ENCODE measurements around the gene GNG14. TPM values are rescaled to one million over a fixed set of nuclear protein-coding genes. Genes with fewer than 3 reads are reported as not detected.
"Not testable (repeated sequence)": the region's sequence is repeated elsewhere in the genome, so short reads cannot be mapped to it uniquely, and the experiment has no call there.

The GNG14 gene
- total and polyA plus RNA-seq, 2 donors (not counting 1 experiment from before 2014, with no cell fraction given) = not detected

DNA sequence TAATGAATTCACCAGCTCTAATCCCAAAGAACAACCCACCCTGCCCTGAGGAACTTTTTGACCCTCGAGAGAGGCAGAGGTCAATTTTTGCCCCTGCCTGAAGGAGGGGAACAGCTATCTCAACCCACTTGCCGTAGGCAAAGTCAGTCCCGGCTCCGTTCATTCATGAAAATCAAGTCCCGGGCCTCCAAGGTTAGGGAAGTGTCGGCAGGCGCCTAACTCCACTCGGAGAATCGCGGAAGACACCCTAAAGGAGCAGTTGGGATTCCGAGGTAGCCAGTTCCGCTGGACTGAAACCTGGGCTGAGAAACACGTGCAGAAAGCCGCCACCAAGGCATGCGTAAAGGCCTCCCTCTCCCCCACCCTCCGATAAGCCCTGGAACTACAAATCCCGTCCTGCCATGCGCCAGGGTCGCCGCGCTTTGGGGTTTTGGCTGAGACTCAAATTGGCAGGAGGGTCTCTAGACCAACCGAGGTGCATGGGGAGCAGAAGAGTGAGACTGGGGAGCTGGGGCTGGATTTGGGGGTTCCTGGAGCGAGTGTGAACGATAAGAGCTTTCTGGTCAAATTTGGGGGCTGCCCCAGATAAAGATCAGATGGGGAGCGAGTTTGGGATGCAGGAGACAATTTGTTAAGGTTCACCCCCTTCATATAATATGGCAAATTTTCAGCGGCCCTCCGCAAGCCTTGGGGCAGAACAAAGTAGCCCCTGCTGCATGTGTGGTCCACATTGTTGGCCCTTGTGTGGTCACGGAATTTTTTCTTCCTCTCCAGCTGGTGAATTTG lies 36.0 kb downstream of the GNG14 start, which contains the start of gene TNPO2:
TNPO2 (minus strand) TSS at position 292 of the 786 bp plus-strand sequence. CDS start 2,955 bp downstream, outside the sequence.
- Histone ChIP-seq H2AFZ (ENCODE audit: insufficient read depth, low read depth, low read length, poor library complexity, severe bottlenecking) (peak within 1 kb of the TSS; percentile 83), H3K9me3 (ENCODE audit: control extremely low read depth in 1 of 3, control insufficient read depth in 2 of 3, insufficient read depth in 1 of 3, low read length in 2 of 3) (no peaks in the 10 kb centered on the region), H3K4me1 (ENCODE audit: control insufficient read depth in 2 of 2, insufficient read depth in 2 of 2, low read length in 2 of 2) (peaks cover 32 to 50% of the 10 kb centered on the region in 2 donors), H3K9ac (ENCODE audit: low read length) (peak within 1 kb of the TSS; percentile 85), H3K4me2 (replicated peaks; ENCODE audit: low read depth, low read length, poor library complexity, severe bottlenecking) (peak within 1 kb of the TSS; percentile 95), H3K4me3 (ENCODE audit: control extremely low read depth in 1 of 5, extremely low read depth in 1 of 5, insufficient read depth in 1 of 5, low read depth in 2 of 5, low read length in 4 of 5) (peak within 1 kb of the TSS; percentile 60 to 83 (median 77)), H3K79me2 (ENCODE audit: control insufficient read depth, insufficient read depth, low read length) (peaks cover 83% of the 10 kb centered on the region), H3K27me3 (replicated peaks in 1 of 4; ENCODE audit: control extremely low read depth in 1 of 4, control insufficient read depth in 3 of 4, insufficient read depth in 4 of 4, low read length in 3 of 4) (no peaks in the 10 kb centered on the region), H3K27ac (ENCODE audit: low read length in 2 of 2) (peak within 1 kb of the TSS; percentile 17 to 69), H3K36me3 (replicated peaks in 1 of 2; ENCODE audit: control extremely low read depth in 1 of 2, control insufficient read depth in 1 of 2, extremely low read depth in 1 of 2, insufficient read depth in 2 of 2, low read length in 1 of 2) (peaks cover 0 to 14% of the 10 kb centered on the region in 2 experiments), H4K20me1 (ENCODE audit: control insufficient read depth, insufficient read depth, low read length, poor library complexity, severe bottlenecking) (peaks cover 14% of the 10 kb centered on the region)
- peak within 1 kb of the TSS; percentile 95 for H3K4me3 Mint-ChIP-seq
- DNase-seq (peak; percentile 76), ATAC-seq (ENCODE audit: low read depth) (peak; percentile 54)
- ChIA-PET POLR2A (interaction anchor here (0.6 to 3.6 kb wide), 7 partner anchors 10 to 68 kb away, joined by 3 to 30 read pairs (median 8); partner anchors contain the start of genes DHPS, FBXW9, GET3 and JUNB), CTCF (interaction anchor here (0.6 to 3.5 kb wide), 9 partner anchors 10 to 167 kb away, joined by 3 to 26 read pairs (median 6); partner anchors contain the start of genes DHPS, GCDH, GET3 and TRIR)
- H3K27me3 Mint-ChIP-seq = no peaks in the 10 kb centered on the region
- intact Hi-C loops (cut with micrococcal nuclease) = loop anchor here (1.0 to 5.0 kb wide), 5 partner anchors 10 to 83 kb away; partner anchors contain the start of genes FBXW9, HOOK2, MAN2B1 and RNASEH2A
- H3K9me3 Mint-ChIP-seq (ENCODE audit: insufficient read depth) = no peaks in the 10 kb centered on the region
- TF ChIP-seq EZH2 (IDR thresholded peaks at IDR 0.05; ENCODE audit: borderline replicate concordance, insufficient read depth, low read depth, low read length, poor library complexity, severe bottlenecking) = no peak
- TF ChIP-seq, protein P1, sequence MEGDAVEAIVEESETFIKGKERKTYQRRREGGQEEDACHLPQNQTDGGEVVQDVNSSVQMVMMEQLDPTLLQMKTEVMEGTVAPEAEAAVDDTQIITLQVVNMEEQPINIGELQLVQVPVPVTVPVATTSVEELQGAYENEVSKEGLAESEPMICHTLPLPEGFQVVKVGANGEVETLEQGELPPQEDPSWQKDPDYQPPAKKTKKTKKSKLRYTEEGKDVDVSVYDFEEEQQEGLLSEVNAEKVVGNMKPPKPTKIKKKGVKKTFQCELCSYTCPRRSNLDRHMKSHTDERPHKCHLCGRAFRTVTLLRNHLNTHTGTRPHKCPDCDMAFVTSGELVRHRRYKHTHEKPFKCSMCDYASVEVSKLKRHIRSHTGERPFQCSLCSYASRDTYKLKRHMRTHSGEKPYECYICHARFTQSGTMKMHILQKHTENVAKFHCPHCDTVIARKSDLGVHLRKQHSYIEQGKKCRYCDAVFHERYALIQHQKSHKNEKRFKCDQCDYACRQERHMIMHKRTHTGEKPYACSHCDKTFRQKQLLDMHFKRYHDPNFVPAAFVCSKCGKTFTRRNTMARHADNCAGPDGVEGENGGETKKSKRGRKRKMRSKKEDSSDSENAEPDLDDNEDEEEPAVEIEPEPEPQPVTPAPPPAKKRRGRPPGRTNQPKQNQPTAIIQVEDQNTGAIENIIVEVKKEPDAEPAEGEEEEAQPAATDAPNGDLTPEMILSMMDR (IDR thresholded peaks at IDR 0.05) = no peak
- peaks cover 40% of the 10 kb centered on the region for H3K4me1 Mint-ChIP-seq
- WGBS (ENCODE audit: insufficient coverage) = 0% methylated on average over 20 of the region's 28 CpGs
- H3K27ac Mint-ChIP-seq = peak within 1 kb of the TSS; percentile 97

DNA sequence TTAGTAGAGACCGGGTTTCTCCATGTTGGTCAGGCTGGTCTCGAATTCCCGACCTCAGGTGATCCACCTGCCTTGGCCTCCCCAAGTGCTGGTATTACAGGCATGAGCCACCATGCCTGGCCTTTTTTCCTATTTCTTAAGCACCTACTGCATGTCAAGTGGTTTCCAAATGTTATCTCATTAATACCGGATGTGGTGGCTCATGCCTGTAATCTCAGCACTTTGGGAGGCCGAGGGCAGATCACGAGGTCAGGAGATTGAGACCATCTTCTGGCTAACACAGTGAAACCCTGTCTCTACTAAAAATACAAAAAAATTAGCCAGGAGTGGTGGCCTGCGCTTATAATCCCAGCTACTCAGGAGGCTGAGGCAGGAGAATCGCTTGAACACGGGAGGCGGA lies 37.8 kb downstream of the GNG14 start:
- H2AFZ ChIP-seq (ENCODE audit: insufficient read depth, low read depth, low read length, poor library complexity, severe bottlenecking); H3K9me3 ChIP-seq (ENCODE audit: control extremely low read depth in 1 of 3, control insufficient read depth in 2 of 3, insufficient read depth in 1 of 3, low read length in 2 of 3); H3K4me2 ChIP-seq (replicated peaks; ENCODE audit: low read depth, low read length, poor library complexity, severe bottlenecking); H3K9me3 Mint-ChIP-seq (ENCODE audit: insufficient read depth); H3K9ac ChIP-seq (ENCODE audit: low read length); H3K4me3 Mint-ChIP-seq; POLR2A ChIA-PET; H3K27me3 Mint-ChIP-seq; H3K4me3 ChIP-seq (ENCODE audit: control extremely low read depth in 1 of 5, extremely low read depth in 1 of 5, insufficient read depth in 1 of 5, low read depth in 2 of 5, low read length in 4 of 5); intact Hi-C loops (cut with micrococcal nuclease); H3K27ac ChIP-seq (ENCODE audit: low read length in 2 of 2); DNase-seq; H3K27me3 ChIP-seq (replicated peaks in 1 of 4; ENCODE audit: control extremely low read depth in 1 of 4, control insufficient read depth in 3 of 4, insufficient read depth in 4 of 4, low read length in 3 of 4); ATAC-seq (ENCODE audit: low read depth); CTCF ChIA-PET: not testable (repeated sequence)
- Histone ChIP-seq H3K36me3 (replicated peaks in 1 of 2; ENCODE audit: control extremely low read depth in 1 of 2, control insufficient read depth in 1 of 2, extremely low read depth in 1 of 2, insufficient read depth in 2 of 2, low read length in 1 of 2) (peaks cover 2 to 28% of the 10 kb centered on the region in 2 experiments), H3K4me1 (ENCODE audit: control insufficient read depth in 2 of 2, insufficient read depth in 2 of 2, low read length in 2 of 2) (peaks cover 46 to 63% of the 10 kb centered on the region in 2 donors), H3K79me2 (ENCODE audit: control insufficient read depth, insufficient read depth, low read length) (peaks cover 73% of the 10 kb centered on the region), H4K20me1 (ENCODE audit: control insufficient read depth, insufficient read depth, low read length, poor library complexity, severe bottlenecking) (peaks cover 31% of the 10 kb centered on the region)
- peaks cover 53% of the 10 kb centered on the region for H3K4me1 Mint-ChIP-seq
- peak overlapping the region; percentile 6 for H3K27ac Mint-ChIP-seq
- 94% methylated on average over 9 of the region's 10 CpGs for WGBS (ENCODE audit: insufficient coverage)

All from B cell (primary cell).